ENCODE data around the gene GPR18.
"Not testable (repeated sequence)": the region's sequence is repeated elsewhere in the genome, so short reads cannot be mapped to it uniquely, and the experiment has no call there.

GPR18 gene

DNA sequence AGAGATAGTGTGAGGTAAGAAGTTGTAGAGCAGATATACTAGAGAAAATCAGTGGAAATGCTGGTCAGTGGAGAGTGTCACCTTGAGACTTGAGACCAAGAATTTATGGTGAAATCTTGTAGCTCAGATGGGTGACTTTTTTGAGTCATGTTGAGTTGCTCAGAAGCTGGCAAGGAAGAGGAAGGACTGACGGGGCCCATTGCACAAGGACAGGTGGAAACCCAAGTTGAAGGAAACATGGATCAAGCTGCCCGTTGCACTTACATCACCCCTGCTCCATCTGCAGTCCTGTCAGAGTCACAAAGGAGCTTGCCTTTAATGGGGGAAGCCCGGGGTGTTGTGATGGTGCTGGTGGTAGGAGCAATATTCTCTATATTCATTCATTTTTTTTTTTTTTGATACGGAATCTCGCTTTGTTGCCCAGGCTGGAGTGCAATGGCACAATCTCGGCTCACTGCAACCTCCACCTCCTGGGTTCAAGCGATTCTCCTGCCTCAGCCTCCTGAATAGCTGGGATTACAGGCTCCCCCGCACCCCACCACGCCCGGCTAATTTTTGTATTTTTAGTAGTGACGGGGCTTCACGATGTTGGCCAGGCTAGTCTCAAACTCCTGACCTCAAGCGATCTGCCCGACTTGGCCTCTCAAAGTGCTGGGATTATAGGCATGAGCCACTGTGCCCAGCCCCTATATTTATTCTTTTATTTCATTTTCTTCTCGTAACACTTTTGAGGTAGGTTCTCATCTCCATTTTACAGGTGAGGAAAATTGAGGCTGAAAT lies 30.1 kb downstream of the GPR18 start:
- DNase-seq = no peak

DNA sequence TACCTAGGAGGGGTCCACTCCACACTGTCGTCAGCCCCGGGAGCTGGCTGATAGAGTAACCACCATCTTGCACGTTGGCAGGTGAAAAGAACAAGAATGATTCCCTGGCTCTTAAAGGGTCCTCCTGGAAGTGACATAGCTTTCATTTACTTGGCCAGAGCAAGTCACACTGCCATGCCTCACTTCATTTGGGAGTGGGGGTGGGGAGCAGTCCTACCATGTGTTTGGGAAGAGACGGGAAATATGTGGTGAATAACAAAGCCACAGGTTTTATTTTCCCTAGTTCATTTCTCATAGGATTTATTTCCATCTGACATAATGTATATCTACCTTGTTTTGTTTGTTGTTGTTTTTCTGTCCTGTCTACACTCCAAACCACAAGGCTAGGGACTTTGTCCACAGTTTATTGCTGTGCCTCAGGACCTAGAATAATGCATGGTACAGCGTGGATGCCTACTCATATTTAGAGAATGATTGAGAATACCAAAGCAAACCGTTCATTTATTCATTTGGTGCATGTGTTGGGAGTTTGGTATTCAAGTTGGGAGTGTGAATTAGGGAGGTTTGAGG lies 30.8 kb downstream of the GPR18 start:
- DNase-seq = no peak

DNA sequence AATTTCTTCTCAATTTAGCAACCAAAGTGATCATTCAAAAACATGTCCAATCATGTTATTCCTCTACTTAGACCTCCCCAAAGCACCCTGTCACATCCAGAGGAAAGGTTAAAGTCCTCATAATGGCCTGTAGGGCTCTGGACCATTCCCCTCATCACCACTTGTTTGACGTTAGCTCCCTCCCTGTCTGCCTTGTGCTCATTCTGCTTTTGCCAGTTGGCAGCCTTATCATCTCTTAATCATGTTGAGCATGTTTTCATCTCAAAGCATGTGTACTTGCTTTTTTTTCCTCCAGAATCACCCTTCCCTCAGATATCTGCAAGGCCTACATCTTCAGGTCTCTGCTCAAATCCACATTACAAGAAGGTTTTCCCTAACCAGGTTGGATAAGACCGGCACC lies 31.7 kb downstream of the GPR18 start:
- no peak for DNase-seq

DNA sequence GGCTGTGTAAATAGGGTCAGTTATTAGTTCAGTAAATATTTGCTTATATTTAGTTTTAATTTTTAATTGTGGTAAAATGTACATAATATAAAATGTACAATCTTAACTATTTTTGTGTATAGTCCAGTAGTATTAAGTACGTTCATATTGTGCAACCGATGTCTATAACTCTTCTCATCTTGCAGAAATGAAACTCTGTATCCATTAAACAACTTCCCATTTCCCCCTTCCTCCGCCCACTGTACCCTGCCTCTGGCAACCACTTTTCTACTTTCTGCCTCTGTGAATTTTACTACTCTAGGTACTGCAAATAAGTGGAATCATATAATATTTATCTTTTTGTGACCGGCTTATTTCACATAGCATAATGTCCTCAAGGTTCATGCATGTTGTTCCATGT lies 33.1 kb downstream of the GPR18 start:
- no peak for DNase-seq

DNA sequence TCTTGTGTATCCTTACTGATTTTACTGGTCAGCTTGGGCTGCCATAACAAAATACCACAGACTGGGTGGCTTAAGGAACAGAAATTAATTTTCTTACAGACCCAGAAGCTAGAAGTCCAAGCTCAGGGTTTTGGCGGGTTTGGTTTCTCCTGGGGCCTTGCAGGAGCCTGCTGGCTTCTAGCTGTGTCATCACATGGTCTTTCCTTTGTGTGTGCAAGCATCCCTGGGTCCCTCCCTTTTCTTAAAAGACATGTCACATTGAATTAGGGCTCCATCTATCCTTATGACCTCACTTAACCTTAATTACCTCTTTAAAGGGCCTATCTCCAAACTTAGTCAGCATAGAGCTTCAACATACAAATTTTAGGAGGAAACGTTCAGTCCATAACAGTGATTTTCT lies 34.2 kb downstream of the GPR18 start:
- DNase-seq = no peak

DNA sequence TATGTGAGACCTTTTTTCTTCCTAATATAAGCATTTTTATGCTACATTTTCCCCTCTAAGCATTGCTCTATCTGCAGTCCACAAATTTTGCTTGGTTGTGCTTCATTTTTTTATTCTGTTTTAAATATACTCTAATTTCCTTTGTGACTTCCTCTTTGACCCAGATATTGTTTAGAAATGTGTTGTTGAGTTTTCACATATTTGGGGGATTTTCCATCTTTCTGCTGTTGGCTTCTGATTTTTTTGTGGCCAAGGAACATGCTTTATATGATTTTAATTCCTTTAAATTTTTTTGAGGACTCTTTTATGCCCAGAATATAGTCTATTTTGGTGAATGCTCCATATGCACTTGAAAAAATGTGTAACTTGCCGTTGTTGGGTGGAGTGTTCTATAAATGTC lies 34.6 kb downstream of the GPR18 start:
- no peak for DNase-seq

DNA sequence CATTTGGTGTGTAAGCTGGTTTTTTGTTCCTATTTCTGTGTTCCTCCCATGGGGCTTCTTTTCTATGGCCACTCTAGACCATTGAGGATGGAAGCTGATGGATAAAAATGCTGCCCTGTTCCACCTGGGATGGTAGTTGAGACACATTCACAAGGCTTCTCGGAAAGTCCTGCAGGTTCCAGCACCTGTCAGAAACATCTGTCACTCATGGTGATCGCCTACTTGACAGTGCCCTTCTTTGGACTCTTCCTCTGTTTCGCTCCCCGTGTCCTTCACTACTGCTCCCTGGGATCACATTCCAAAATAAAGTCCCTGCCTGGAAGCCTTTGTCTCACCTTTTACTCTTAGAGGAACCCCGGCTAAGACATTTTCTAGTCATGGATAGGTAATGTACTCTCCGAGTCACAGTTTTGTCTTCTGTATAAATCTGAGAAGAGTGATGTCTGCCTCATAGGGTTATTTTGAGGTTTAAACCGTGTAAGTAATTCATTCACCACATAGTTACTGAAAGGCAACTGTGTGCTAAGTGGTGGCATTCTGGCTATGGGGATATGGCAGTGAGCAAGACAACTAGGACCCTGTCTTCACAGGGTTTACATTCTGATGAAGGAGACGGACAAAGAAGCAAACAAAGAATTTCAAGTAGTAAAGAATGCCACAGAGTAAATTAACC lies 36.5 kb downstream of the GPR18 start:
- DNase-seq = no peak

DNA sequence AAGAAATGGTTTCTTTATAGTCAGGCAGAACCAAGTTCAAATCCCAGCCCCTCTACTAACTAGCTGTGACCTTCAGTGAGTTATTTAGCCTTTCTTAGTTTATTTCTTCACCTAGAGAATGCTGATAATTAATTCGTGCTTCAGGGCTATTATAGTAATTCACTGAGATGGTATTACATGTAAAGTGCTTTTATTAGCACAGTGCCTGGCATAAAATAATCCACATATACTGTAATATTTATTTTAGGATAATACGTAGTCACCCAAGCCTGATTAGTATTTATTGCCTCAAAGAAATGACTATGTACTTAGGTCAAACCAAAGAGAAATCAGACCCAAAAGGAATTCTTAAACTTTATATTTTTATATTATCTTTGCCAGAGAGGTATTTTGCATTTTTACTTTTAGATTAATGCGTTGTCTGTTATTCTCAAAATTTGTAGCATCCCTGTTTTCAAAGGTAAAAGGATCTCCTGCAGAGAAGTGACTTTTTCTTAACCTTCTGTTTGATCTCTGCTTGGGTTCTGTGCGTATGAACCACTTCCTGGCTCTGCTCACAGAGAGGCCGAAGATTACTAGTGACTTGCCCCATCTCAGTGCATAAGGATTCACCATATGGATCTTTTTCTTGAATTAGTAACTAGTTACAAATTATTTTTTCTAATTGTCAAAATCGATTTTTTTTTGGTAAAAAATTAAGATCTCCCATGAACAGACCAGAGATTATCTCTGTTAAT lies 37.8 kb downstream of the GPR18 start:
- no peak for DNase-seq

DNA sequence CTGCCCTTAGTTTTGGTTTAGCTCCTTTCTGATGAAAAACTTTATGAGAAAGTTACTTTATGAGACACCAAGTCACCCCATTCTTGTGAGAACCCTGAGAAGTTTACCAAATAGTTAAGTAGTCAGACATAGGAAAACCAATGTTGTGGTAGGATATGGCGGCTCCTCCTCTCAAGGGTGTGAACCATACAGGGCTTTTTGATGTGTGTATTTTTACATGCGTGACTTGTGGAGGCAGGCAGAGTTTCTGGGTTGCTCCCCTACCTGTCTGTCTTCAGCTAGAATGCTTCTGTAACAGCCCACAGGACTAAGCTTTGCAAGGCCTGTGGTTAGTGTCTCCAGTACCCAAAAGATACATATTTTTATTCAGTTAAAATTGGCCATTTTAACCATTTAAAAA lies 39.2 kb downstream of the GPR18 start:
- no peak for DNase-seq

DNA sequence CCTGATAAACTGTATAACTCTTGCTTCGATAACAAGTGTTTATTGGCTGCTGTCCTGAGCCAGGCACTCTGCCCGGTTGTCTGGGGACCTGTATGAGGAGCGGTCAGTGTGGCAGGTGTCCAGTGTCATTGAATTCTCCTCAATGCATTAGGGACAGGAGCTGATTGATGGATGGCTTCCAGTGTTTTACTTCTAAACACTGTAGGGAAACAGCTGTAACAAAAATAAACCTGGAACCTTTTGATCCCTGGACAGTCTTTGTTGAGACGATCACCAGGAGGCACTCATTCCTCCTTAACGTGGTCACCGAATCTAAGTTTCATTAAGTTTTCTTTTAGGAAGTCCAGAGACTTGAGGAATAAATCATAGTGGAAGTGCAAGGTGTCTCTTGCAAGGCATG lies 39.6 kb downstream of the GPR18 start:
- no peak for DNase-seq

DNA sequence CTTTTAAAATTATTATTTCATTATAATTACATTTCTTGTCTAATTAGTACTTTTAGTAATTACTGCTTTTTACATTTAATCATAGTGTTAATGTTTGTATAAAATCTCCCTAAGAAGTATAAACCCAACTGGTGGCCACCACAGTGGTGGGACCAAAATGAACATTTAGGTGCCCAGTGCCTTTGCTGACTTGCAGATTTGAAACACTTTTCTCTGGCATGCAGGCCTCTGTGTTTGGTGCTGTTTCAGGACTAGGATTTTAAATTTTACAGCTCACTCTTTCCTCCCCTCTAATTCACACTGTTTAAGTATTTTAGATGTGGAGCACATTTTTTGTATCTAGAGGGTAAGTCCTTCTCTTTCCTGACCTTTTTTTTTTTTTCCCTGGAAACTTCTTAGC lies 40.1 kb downstream of the GPR18 start:
- no peak for DNase-seq

DNA sequence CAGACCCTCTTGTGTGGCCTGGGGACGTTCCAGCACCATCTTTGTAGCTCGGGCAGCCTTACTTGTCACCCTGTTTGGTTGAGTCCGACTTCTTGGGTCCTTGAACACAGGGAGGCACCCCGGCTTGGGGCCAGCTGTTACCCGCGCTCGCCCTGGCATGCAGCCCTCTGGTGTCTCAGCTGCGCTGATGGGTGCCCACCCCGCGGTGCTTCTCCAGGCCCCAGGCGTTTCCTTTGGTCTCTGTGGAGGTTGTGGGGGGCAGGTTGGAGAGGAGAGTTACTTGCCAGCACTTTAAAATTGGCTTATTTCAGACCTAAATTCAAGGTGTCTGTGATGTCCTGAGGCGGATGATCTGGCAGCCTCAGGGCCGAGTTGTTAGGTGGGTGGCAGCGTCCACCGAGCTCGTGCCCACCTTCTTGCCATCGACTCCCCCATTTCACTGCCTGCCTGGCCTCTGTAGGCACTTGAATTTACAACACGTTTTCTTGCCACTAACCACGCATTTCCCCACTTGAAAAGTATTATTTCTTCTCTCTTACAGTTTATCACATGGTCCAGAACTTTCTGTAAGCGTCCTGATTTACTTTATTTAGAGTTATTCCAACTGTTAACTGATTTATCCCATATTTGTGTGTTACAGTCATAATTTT lies 40.6 kb downstream of the GPR18 start:
- no peak for DNase-seq

DNA sequence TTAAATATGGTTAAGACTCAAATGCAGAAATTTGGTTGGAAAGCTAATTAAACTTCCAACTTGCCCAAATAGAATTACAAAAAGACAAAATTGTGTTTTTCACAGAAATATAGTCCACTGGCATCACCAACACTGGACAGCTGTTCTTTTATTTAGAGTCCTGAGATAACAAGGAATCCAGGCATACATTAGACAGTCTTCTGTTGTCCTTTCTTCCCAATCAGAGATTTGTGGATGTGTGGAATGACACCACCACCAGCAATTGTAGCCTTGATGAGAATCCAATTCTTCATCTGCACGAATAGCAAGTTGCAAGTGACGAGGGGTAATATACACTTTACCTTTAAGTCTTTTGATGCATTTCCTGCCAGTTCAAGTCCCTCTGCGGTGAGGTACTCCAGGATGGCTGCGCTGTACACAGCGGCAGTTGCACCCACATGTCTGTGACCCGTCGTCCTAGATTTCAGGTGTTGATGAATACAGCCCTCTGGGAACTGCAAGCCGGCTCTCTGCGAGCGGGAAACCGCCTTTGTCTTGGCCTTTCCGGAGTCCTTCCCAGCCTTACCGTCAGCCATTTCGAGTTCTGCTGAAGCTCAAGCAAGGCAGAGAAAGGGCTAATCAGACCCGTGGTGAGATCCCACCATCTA lies 42.9 kb downstream of the GPR18 start:
- no peak for DNase-seq

DNA sequence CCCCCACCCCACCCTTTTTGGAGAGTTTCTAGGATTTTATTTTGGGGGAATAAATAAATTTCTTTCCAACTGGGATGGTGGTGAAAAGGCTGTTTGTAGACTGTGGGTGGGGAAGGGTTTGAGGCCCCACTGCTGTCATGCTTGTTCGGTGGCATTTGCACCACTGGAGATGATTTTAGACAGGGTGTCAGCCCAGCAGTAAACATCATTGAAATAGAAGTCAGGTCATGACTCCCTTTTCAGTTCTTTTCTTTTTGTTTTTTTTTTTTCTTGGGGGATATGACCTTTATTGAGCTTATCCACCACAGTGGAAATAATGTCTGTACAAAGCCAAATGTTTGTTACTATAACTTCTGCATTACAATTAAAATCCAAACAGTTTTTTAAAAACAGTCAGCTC lies 43.4 kb downstream of the GPR18 start:
- DNase-seq = no peak

DNA sequence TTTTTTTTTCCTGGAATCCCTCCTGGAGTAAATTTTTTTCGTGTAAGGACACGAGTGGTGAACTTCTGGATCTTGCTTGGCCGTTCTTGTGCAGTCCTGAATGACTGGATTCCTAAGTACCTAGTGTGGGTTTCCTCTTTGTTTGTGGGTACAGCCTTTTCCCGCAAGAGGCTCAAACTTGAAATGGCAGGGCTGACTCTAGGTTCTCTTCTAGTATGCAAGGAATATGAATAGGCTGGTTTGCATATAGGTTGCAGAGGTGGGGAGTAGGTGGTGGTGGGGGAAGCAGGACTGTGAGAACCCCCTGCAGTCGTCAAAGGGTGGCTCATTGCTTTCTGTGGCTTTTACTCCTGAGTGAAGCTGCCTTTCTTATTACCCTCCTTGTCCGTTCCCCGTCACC lies 43.9 kb downstream of the GPR18 start:
- no peak for DNase-seq

DNA sequence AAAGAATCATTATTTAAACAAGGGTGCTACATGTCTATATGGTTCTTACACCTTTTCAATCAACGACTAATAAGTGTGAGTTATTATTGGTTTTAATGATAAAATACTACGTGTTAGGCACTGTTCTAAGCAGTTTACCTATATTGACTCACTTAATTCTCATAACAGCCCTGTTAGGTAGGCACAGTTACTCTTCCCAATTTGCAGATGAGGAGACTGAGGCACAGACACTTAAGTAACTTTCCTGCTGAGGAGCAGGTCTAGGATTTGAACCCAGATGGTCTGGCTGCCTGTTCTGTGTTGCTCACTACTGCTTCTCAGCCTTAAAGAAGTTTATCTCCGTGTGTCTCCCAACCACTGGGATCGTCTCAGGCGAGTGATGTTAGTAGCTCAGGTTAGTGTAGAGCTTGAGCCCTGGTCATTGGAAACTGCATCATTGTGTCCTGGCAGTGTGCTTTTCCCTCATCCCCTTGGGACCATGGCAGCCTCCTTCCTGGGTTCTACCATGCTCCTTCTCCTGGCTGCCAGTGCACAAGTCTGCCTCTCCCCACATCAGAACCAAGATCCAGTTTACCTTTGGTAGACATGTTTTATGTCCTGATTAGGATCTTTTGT lies 46.7 kb downstream of the GPR18 start:
- no peak for DNase-seq

DNA sequence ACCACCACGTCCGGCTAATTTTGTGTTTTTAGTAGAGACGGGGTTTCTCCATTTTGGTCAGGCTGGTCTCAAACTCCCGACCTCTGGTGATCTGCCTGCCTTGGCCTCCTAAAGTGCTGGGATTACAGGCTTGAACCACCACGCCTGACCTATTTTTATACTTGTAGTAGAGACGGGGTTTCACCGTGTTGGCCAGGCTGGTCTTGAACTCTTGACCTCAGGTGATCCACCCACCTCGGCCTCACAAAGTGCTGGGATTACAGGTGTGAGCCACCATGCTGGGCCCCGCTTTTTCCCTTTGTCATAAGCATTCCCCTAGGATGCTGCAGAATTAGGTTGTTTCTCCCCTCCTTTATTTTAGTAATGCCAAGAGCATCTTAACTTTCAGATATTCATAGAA lies 47.6 kb downstream of the GPR18 start:
- DNase-seq = not testable (repeated sequence)

DNA sequence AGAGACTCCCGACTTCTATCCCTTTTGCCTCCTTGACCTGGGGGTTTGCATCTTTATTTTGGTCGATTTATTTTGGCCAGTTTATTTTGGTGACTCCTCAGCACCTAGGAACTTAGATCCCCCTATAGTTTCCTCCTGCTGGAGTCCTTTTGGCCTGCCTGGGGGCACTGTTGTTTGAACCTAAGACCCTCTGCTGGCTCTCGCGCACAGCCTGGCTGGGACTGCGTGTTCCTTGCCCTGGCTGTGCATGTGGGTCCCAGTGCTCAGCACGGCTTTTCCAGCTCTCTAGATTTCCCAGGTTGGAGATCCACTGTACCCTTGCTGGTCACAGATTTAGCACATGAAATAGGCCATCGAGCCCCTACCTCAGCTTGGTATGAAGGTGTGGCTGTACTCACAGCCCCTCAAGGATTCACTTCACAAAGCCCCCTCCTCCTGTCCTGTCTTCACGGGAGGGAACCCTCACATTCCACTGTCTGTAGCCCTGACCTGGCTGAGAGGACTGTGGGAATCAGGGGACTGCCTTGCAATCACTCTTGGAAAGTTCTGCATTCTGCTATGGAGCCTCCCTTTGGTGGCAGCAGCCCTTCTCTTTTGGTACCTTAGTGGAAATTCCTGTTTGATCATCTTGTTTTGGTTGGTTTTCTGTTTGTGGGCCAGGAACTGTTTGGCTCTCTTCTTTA lies 49.2 kb downstream of the GPR18 start:
- DNase-seq = no peak

DNA sequence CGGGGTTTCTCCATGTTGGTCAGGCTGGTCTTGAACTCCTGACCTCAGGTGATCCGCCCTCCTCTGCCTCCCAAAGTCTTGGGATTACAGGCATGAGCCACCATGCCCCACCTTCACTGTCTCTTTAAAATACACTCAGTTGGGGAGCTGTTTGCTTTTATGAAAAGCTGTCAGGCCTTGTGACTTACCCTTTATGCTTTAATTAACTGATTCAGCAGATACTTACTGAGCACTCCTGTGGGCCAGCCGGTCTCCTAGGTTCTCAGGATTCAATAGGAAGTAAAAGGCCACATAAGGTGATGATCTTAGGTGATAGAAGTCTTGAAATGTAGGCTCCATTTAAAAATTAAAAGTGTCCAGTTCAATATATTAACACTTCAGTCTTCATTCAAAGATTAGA lies 50.0 kb downstream of the GPR18 start:
- DNase-seq = no peak

DNA sequence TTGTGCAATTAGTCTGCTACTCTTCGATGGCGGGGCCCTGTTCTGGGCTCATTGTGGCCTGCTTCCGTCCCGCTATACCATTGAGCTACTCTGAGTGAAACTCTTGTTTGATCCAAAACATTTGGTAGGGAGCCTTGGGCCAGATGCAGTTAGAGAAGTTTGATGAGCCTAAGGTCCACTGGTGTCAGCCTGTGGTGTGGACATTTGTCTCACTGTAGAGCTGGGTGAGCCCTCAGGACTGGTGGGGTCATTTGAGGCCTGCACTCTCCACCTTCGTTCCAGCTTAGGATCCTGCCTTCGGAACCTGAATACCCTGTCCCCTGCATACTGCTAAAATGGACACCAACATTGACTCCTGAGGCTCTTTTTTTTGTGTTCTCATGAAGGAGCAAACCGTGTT lies 50.7 kb downstream of the GPR18 start:
- no peak for DNase-seq

DNA sequence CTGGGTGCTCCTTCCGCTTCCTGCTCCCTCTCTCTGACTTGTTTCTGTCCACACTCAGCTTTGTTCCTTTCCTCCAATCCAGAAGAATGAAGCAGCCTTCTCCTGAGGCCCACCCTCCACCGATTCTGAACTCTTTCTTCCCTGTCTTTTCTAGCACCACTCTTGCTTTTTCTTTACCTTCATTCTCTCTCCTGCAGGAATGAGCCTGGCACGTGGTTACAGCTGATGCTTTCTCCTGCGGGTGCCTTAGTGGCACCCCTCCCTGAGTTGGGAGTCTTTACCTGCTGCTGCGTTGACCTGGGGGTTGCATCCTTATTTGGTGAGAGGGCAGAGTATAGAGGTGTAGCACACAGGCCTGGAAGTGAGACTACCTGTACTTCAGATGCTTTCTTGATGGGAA lies 51.3 kb downstream of the GPR18 start:
- no peak for DNase-seq

DNA sequence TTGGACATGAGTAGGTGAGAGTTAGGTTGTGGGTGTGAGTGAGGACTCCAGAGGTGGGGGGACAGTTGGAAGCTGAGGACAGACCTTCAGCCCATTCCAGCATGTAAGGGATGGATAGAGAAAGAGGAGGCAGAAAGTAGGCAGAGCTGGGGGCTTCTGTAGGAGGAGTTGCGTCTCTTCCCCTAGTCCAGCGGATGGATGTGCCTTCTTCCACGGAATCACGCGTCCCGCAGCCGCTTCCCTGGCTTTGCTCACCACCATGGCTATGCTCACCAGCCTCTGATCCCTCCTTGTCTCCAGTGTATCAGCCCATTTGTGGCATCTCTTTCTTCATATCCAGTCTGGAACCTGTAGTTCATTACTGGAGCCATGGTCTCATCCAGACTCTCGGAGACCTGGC lies 52.0 kb downstream of the GPR18 start:
- no peak for DNase-seq

All from 8988T (cell line).